Stomach smooth muscle (tissue), 2 donors: ENCODE measurements around the gene PDK2.

Source experiments
- H3K27ac ChIP-seq: one replicate; pipeline ENCODE4 v1.7.0; 2013; ENCODE audit warnings: mild to moderate bottlenecking, low read length, inconsistent platforms
- H3K27me3 ChIP-seq, 2 donors: one replicate each; pipeline ENCODE4 v1.7.0; 2013; ENCODE audit warnings: low read length in 2 of 2; ENCODE audit not compliant: insufficient read depth in 2 of 2, control insufficient read depth in 1 of 2
- H3K36me3 ChIP-seq, 2 donors: one replicate each; pipeline ENCODE4 v1.7.0; 2013; ENCODE audit warnings: low read length in 2 of 2; ENCODE audit not compliant: control insufficient read depth in 2 of 2, insufficient read depth in 2 of 2
- H3K4me1 ChIP-seq: one replicate; pipeline ENCODE4 v1.7.0; 2013; ENCODE audit warnings: low read length; ENCODE audit not compliant: control insufficient read depth, insufficient read depth
- H3K4me3 ChIP-seq, 2 donors: one replicate each; pipeline ENCODE4 v1.7.0; 2013; ENCODE audit warnings: low read length in 2 of 2
- H3K9ac ChIP-seq, 2 donors: one replicate each; pipeline ENCODE4 v1.7.0; 2013; ENCODE audit warnings: low read length in 2 of 2, mild to moderate bottlenecking in 1 of 2
- H3K9me3 ChIP-seq, 2 donors: one replicate each; pipeline ENCODE4 v1.7.0; 2013; ENCODE audit warnings: low read length in 2 of 2; ENCODE audit not compliant: control insufficient read depth in 2 of 2
- donor health status: healthy.
- donor health status: Pancreatic carcinoma.

Gene PDK2

GRCh38 chr17:50093246-50093645, 1.9 kb upstream of the PDK2 start:
- Histone ChIP-seq H3K9ac (peak overlapping the region in 1 of 2 donors; percentile 10), H3K4me3 (no peak overlapping the region), H3K36me3 (peaks cover 17 to 31% of the 10 kb centered on the region in 2 donors), H3K4me1 (peaks cover 32% of the 10 kb centered on the region), H3K27me3 (no peaks in the 10 kb centered on the region), H3K27ac (no peak overlapping the region), H3K9me3 (no peaks in the 10 kb centered on the region)

- no peak overlapping the region for H3K4me3 ChIP-seq
- H3K4me1 ChIP-seq: peaks cover 37% of the 10 kb centered on the region
- H3K36me3 ChIP-seq: peaks cover 18 to 33% of the 10 kb centered on the region in 2 donors
- no peaks in the 10 kb centered on the region for H3K27me3 ChIP-seq
- no peak overlapping the region for H3K27ac ChIP-seq
- H3K9me3 ChIP-seq: no peaks in the 10 kb centered on the region
- H3K9ac ChIP-seq: peak overlapping the region in 1 of 2 donors; percentile 76
Observed at GRCh38 chr17:50093807-50094206, 1.3 kb upstream of the PDK2 start.

- H3K9ac ChIP-seq: peak overlapping the region; percentile 76 to 83
- H3K4me3 ChIP-seq: peak overlapping the region; percentile 94 to 96
- H3K9me3 ChIP-seq: no peaks in the 10 kb centered on the region
- peaks cover 17 to 30% of the 10 kb centered on the region in 2 donors for H3K36me3 ChIP-seq
- H3K4me1 ChIP-seq: peaks cover 42% of the 10 kb centered on the region
- H3K27ac ChIP-seq: peak overlapping the region; percentile 88
- no peaks in the 10 kb centered on the region for H3K27me3 ChIP-seq
Observed at GRCh38 chr17:50094243-50094752, 853 bp upstream of the PDK2 start.

- Histone ChIP-seq H3K36me3 (peaks cover 16 to 23% of the 10 kb centered on the region in 2 donors), H3K27me3 (no peaks in the 10 kb centered on the region), H3K27ac (peak overlapping the region; percentile 88), H3K4me3 (peak overlapping the region; percentile 95 to 96), H3K4me1 (peaks cover 52% of the 10 kb centered on the region), H3K9me3 (no peaks in the 10 kb centered on the region), H3K9ac (peak overlapping the region; percentile 87 to 88)
Observed at GRCh38 chr17:50095626-50096037, 481 bp downstream of the PDK2 start.

- H3K27ac ChIP-seq: peak overlapping the region; percentile 88
- peak overlapping the region; percentile 95 to 96 for H3K4me3 ChIP-seq
- H3K9me3 ChIP-seq: no peaks in the 10 kb centered on the region
- H3K9ac ChIP-seq: peak overlapping the region; percentile 87 to 88
- H3K27me3 ChIP-seq: no peaks in the 10 kb centered on the region
- peaks cover 16 to 23% of the 10 kb centered on the region in 2 donors for H3K36me3 ChIP-seq
- H3K4me1 ChIP-seq: peaks cover 57% of the 10 kb centered on the region
Observed at GRCh38 chr17:50096092-50096491, 941 bp downstream of the PDK2 start.

- H3K36me3 ChIP-seq: peaks cover 16 to 21% of the 10 kb centered on the region in 2 donors
- H3K4me3 ChIP-seq: peak overlapping the region; percentile 95 to 96
- peak overlapping the region; percentile 88 for H3K27ac ChIP-seq
- H3K4me1 ChIP-seq: peaks cover 64% of the 10 kb centered on the region
- H3K9ac ChIP-seq: peak overlapping the region; percentile 87 to 88
- H3K27me3 ChIP-seq: no peaks in the 10 kb centered on the region
- H3K9me3 ChIP-seq: no peaks in the 10 kb centered on the region
Observed at GRCh38 chr17:50096758-50097157, 1.6 kb downstream of the PDK2 start.

GRCh38 chr17:50097455-50097854, 2.3 kb downstream of the PDK2 start:
- Histone ChIP-seq H3K4me3 (peak overlapping the region in 1 of 2 donors; percentile 96), H3K9me3 (no peaks in the 10 kb centered on the region), H3K4me1 (peaks cover 71% of the 10 kb centered on the region), H3K9ac (no peak overlapping the region), H3K36me3 (peaks cover 16 to 21% of the 10 kb centered on the region in 2 donors), H3K27me3 (no peaks in the 10 kb centered on the region), H3K27ac (peak overlapping the region; percentile 88)

GRCh38 chr17:50097926-50098325, 2.8 kb downstream of the PDK2 start:
- H3K4me1 ChIP-seq: peaks cover 75% of the 10 kb centered on the region
- H3K9ac ChIP-seq: no peak overlapping the region
- H3K27ac ChIP-seq: no peak overlapping the region
- peaks cover 16 to 21% of the 10 kb centered on the region in 2 donors for H3K36me3 ChIP-seq
- H3K27me3 ChIP-seq: no peaks in the 10 kb centered on the region
- H3K4me3 ChIP-seq: no peak overlapping the region
- H3K9me3 ChIP-seq: no peaks in the 10 kb centered on the region

GRCh38 chr17:50098583-50098982, 3.4 kb downstream of the PDK2 start:
- peaks cover 80% of the 10 kb centered on the region for H3K4me1 ChIP-seq

GRCh38 chr17:50099003-50099402, 3.9 kb downstream of the PDK2 start:
- no peak overlapping the region for H3K4me3 ChIP-seq
- peaks cover 16 to 23% of the 10 kb centered on the region in 2 donors for H3K36me3 ChIP-seq
- H3K27ac ChIP-seq: no peak overlapping the region
- H3K4me1 ChIP-seq: peaks cover 80% of the 10 kb centered on the region
- H3K9ac ChIP-seq: peak overlapping the region in 1 of 2 donors; percentile 47
- no peaks in the 10 kb centered on the region for H3K9me3 ChIP-seq
- H3K27me3 ChIP-seq: no peaks in the 10 kb centered on the region

More at GRCh38 chr17:50098583-50098982, 3.4 kb downstream of the PDK2 start:
- Histone ChIP-seq H3K9me3 (no peaks in the 10 kb centered on the region), H3K27ac (no peak overlapping the region), H3K4me3 (no peak overlapping the region), H3K27me3 (no peaks in the 10 kb centered on the region), H3K9ac (no peak overlapping the region), H3K36me3 (peaks cover 16 to 23% of the 10 kb centered on the region in 2 donors)

GRCh38 chr17:50100480-50100883, 5.3 kb downstream of the PDK2 start:
- H3K4me1 ChIP-seq: peaks cover 74% of the 10 kb centered on the region
- H3K27me3 ChIP-seq: no peaks in the 10 kb centered on the region
- H3K4me3 ChIP-seq: no peak overlapping the region
- H3K9me3 ChIP-seq: no peaks in the 10 kb centered on the region
- H3K9ac ChIP-seq: peak overlapping the region; percentile 29 to 35
- peaks cover 17 to 29% of the 10 kb centered on the region in 2 donors for H3K36me3 ChIP-seq
- H3K27ac ChIP-seq: peak overlapping the region; percentile 90
